Testis (tissue), 2 donors: ENCODE measurements around the gene PNPO.

ENCODE experiments used
- CTCF ChIP-seq, 3 experiments: fragments of 450-650 bp in 2 of 3; fragments of 200-600 bp in 1 of 3; sonication (generic) in 1 of 3; IDR thresholded peaks; one replicate each; pipeline ENCODE4 v1.5.1; 2016 to 2019; ENCODE audit warnings: antibody characterized with exemption in 3 of 3, mild to moderate bottlenecking in 2 of 3, moderate library complexity in 1 of 3
- POLR2A ChIP-seq: fragments of 450-650 bp; IDR thresholded peaks from one replicate; pipeline ENCODE4 v1.6.1; 2017; ENCODE audit warnings: antibody characterized with exemption, mild to moderate bottlenecking, moderate library complexity

GRCh38 chr17:47906443-47906842, 34.9 kb upstream of the PNPO start:
- no peak for TF ChIP-seq CTCF (IDR thresholded peaks at IDR 0.05)
- no peak for TF ChIP-seq POLR2A
